ENCODE data around the gene MRPL50. TPM values are rescaled to one million over a fixed set of nuclear protein-coding genes. Genes with fewer than 3 reads are reported as not detected.

MRPL50 gene
- total and polyA plus RNA-seq, 4 experiments from 2014 or later = 18.6 to 23.0 (median 20.9) TPM

Other genes starting within 250 kb of the MRPL50 start
- gene BAAT, start 13.6 kb downstream of the MRPL50 start, total RNA-seq = under 1 TPM in 1 of 2 experiments, not detected in 1; 0.15 TPM
- gene BAAT, start 13.6 kb downstream of the MRPL50 start, polyA plus RNA-seq = under 1 TPM in 1 of 2 donors, not detected in 1; 0.08 TPM
- 10 to 100 TPM; 22.1 to 23.2 TPM for gene ZNF189, start 233 bp upstream of the MRPL50 start, total RNA-seq
- 1 to 10 TPM in 1 of 2 donors, under 1 TPM in 1; 0.95 to 2.6 TPM for gene ZNF189, start 233 bp upstream of the MRPL50 start, polyA plus RNA-seq
- not detected for gene ALDOB, start 37.2 kb upstream of the MRPL50 start, total RNA-seq
- gene ALDOB, start 37.2 kb upstream of the MRPL50 start, polyA plus RNA-seq = not detected
- gene RNF20, start 135.2 kb upstream of the MRPL50 start, total RNA-seq = 10 to 100 TPM; 64.5 to 67.4 TPM
- gene RNF20, start 135.2 kb upstream of the MRPL50 start, polyA plus RNA-seq = 10 to 100 TPM; 23.6 to 48.0 TPM
- not detected for gene PPP3R2, start 196.4 kb upstream of the MRPL50 start, total RNA-seq
- not detected for gene PPP3R2, start 196.4 kb upstream of the MRPL50 start, polyA plus RNA-seq

Data from CD4-positive, alpha-beta memory T cell (primary cell).